Limb (tissue), 2 donors: Measurements from ENCODE around the gene WNT5B.

Source experiments
- DNase-seq, 2 donors: peaks; one replicate each; pipeline ENCODE4 v3.0.0-alpha.2; 2016; ENCODE audit errors: extremely low spot score in 2 of 2

Gene WNT5B

GRCh38 chr12:1628666-1629337 is at the start of gene WNT5B:
TSS of gene WNT5B (plus strand) at chr12:1629231. CDS start at chr12:1631355, 2,124 bp downstream.
- DNase-seq, result no peak

- no peak for DNase-seq
Measured at GRCh38 chr12:1579651-1580435, 49.2 kb upstream of the WNT5B start.

- no peak for DNase-seq
Measured at GRCh38 chr12:1580526-1580925, 48.5 kb upstream of the WNT5B start.

- DNase-seq, result no peak
Measured at GRCh38 chr12:1581973-1582708, 46.9 kb upstream of the WNT5B start.

GRCh38 chr12:1582709-1583050 is 46.4 kb upstream of the WNT5B start:
- no peak for DNase-seq

- DNase-seq, result peak; percentile 84 to 86
Measured at GRCh38 chr12:1583421-1584078, 45.5 kb upstream of the WNT5B start.

- DNase-seq, result no peak
Measured at GRCh38 chr12:1584326-1584725, 44.7 kb upstream of the WNT5B start.

GRCh38 chr12:1587927-1588574 is 41.0 kb upstream of the WNT5B start:
- DNase-seq, result no peak

- no peak for DNase-seq
Measured at GRCh38 chr12:1588575-1588947, 40.5 kb upstream of the WNT5B start.

- DNase-seq, result peak in 1 of 2 donors; percentile 51
Measured at GRCh38 chr12:1590221-1590979, 38.6 kb upstream of the WNT5B start.

- DNase-seq, result no peak
Measured at GRCh38 chr12:1591034-1591433, 38.0 kb upstream of the WNT5B start.

- DNase-seq, result no peak
Measured at GRCh38 chr12:1591543-1591942, 37.5 kb upstream of the WNT5B start.

- DNase-seq, result peak in 1 of 2 donors; percentile 61
Measured at GRCh38 chr12:1592444-1593173, 36.4 kb upstream of the WNT5B start.

GRCh38 chr12:1593174-1594005 is 35.6 kb upstream of the WNT5B start:
- no peak for DNase-seq

GRCh38 chr12:1594006-1594260 is 35.1 kb upstream of the WNT5B start:
- peak in 1 of 2 donors; percentile 75 for DNase-seq

- peak; percentile 90 to 96 for DNase-seq
Measured at GRCh38 chr12:1594261-1595025, 34.6 kb upstream of the WNT5B start, which contains the start of gene FBXL14. TSS of gene FBXL14 (minus strand) at chr12:1594581. CDS start at chr12:1594066, 515 bp downstream.

- no peak for DNase-seq
Measured at GRCh38 chr12:1595026-1595561, 33.9 kb upstream of the WNT5B start.

GRCh38 chr12:1595690-1596347 is 33.2 kb upstream of the WNT5B start:
- no peak for DNase-seq
